GM12878 (cell line): Measurements from ENCODE around the gene OR2Z1.

Source experiments
- BHLHE40 ChIP-seq, 2 experiments: fragments of 450-650 bp in 1 of 2; IDR thresholded peaks; 2 replicates each; pipeline ENCODE4 v1.6.1; 2011 to 2017; ENCODE audit warnings: low read depth in 2 of 2, borderline replicate concordance in 1 of 2, improper control_type of control experiment in 1 of 2, low read length in 1 of 2, mild to moderate bottlenecking in 1 of 2
- CTCF ChIP-seq, 3 experiments: IDR thresholded peaks in 2 of 3; conservative IDR thresholded peaks in 1 of 3; 2 replicates each; pipeline ENCODE4 v1.5.1; 2011; ENCODE audit warnings: low read depth in 3 of 3, low read length in 3 of 3, mild to moderate bottlenecking in 3 of 3, control low read depth in 2 of 3, moderate library complexity in 2 of 3, inconsistent platforms in 1 of 3, mixed read lengths in 1 of 3; ENCODE audit not compliant: control insufficient read depth in 2 of 3, insufficient read depth in 1 of 3; ENCODE audit errors: extremely low read depth in 1 of 3
- CUX1 ChIP-seq: IDR thresholded peaks from 2 replicates; pipeline ENCODE4 v1.6.1; 2012; ENCODE audit warnings: improper control_type of control experiment, low read depth, low read length; ENCODE audit not compliant: insufficient replicate concordance
- EGR1 ChIP-seq, 2 experiments: IDR thresholded peaks; 1 replicate in 1 of 2; 2 replicates in 1 of 2; pipeline ENCODE4 v1.6.1; 2011 to 2012; ENCODE audit warnings: low read depth in 2 of 2, low read length in 2 of 2, borderline replicate concordance in 1 of 2, mild to moderate bottlenecking in 1 of 2, moderate library complexity in 1 of 2
- EP300 ChIP-seq, 2 experiments: fragments of 150-350 bp in 1 of 2; IDR thresholded peaks; 2 replicates each; pipeline ENCODE4 v1.6.1; 2011 to 2012; ENCODE audit warnings: low read depth in 2 of 2, low read length in 2 of 2, borderline replicate concordance in 1 of 2, improper control_type of control experiment in 1 of 2, inconsistent platforms in 1 of 2; ENCODE audit not compliant: control insufficient read depth in 1 of 2
- JUND ChIP-seq: IDR thresholded peaks from 2 replicates; pipeline ENCODE4 v1.6.1; 2012; ENCODE audit warnings: low read depth, mild to moderate bottlenecking, low read length, improper control_type of control experiment, moderate library complexity
- KDM1A ChIP-seq: fragments of 200-600 bp; sonication (generic); IDR thresholded peaks from 2 replicates; pipeline ENCODE4 v1.6.1; 2016; ENCODE audit warnings: borderline replicate concordance
- RCOR1 ChIP-seq: conservative IDR thresholded peaks from 2 replicates; pipeline ENCODE4 v1.6.1; 2012; ENCODE audit warnings: low read depth, low read length, improper control_type of control experiment
- RELA ChIP-seq: fragments of 450-650 bp; IDR thresholded peaks from 2 replicates; pipeline ENCODE4 v1.8.0; 2014; ENCODE audit warnings: borderline replicate concordance; ENCODE audit not compliant: partially characterized antibody
- STAT3 ChIP-seq: IDR thresholded peaks from 2 replicates; pipeline ENCODE4 v1.6.1; 2011; ENCODE audit warnings: low read depth, low read length, improper control_type of control experiment
- ZBTB40 ChIP-seq: fragments of 450-650 bp; IDR thresholded peaks from 2 replicates; pipeline ENCODE4 v1.6.1; 2016; ENCODE audit warnings: mild to moderate bottlenecking, moderate library complexity, borderline replicate concordance
- ZNF592 ChIP-seq: fragments of 450-650 bp; IDR thresholded peaks from 2 replicates; pipeline ENCODE4 v1.6.1; 2017; ENCODE audit warnings: mild to moderate bottlenecking, moderate library complexity

GRCh38 chr19:8700956-8701355 is 20.5 kb upstream of the OR2Z1 start:
- no peak for TF ChIP-seq RELA
- no peak for TF ChIP-seq CTCF (IDR thresholded peaks at IDR 0.05 in 2 of 3, conservative IDR thresholded peaks at IDR 0.05 in 1 of 3; ENCODE audit: control insufficient read depth in 2 of 3, extremely low read depth in 1 of 3, insufficient read depth in 1 of 3, low read depth in 3 of 3, low read length in 3 of 3)
- no peak for TF ChIP-seq EP300 (IDR thresholded peaks at IDR 0.05; ENCODE audit: borderline replicate concordance in 1 of 2, control insufficient read depth in 1 of 2, low read depth in 2 of 2, low read length in 2 of 2)
- TF ChIP-seq BHLHE40 (IDR thresholded peaks at IDR 0.05; ENCODE audit: borderline replicate concordance in 1 of 2, low read depth in 2 of 2, low read length in 1 of 2) = no peak
- TF ChIP-seq EGR1 (IDR thresholded peaks at IDR 0.05; ENCODE audit: borderline replicate concordance in 1 of 2, low read depth in 2 of 2, low read length in 2 of 2) = no peak
- TF ChIP-seq ZNF592 = no peak
- no peak for TF ChIP-seq RCOR1
- TF ChIP-seq KDM1A = no peak
- TF ChIP-seq CUX1 = no peak
- no peak for TF ChIP-seq STAT3
- TF ChIP-seq JUND = no peak
- TF ChIP-seq ZBTB40 = no peak
